Right ventricle myocardium inferior (tissue), 1 donor: ENCODE measurements around the gene ILK. TPM values are rescaled to one million over a fixed set of nuclear protein-coding genes. Genes with fewer than 3 reads are reported as not detected.
A peak's percentile ranks its signal among the peaks of the same experiment; 100 is the strongest.

ENCODE experiments used
- ATAC-seq: fragments of 200-7000 bp; cut with Tn5 transposase; one replicate; pipeline ENCODE4 v1.9.1; 2020; ENCODE audit warnings: mild to moderate bottlenecking, moderate library complexity
- DNase-seq: peaks from one replicate; pipeline ENCODE4 v3.0.0; 2021; ENCODE audit errors: missing footprints
- intact Hi-C: fragments of 100-400 bp; cut with DNase I; formaldehyde crosslinking; loops from one replicate; pipeline ENCODE4 v1.11.0; 2022
- total RNA-seq: library from RNA; stranded (reverse); fragmentation: NEBNext Ultra II Directional; extraction: Animal tissue kit (Norgen Biotek cat#: 25700); gene quantifications from one replicate; pipeline ENCODE4 v1.2.1, GENCODE V29; 2021
- donor health status: DM: no; HTN: yes; CAD: no; lungs with severe emphysema.

The ILK gene
- total RNA-seq, 1 donor from 2014 or later, result 233 TPM

GRCh38 chr11:6570691-6571427 is 32.7 kb upstream of the ILK start:
- ATAC-seq (no peak), DNase-seq (no peak)
- intact Hi-C loops, result no loop called here

- intact Hi-C loops, result no loop called here
- ATAC-seq, result no peak
- DNase-seq, result no peak
These were observed 32.1 kb upstream of the ILK start for GRCh38 chr11:6571434-6572008.

GRCh38 chr11:6572215-6572614 is 31.4 kb upstream of the ILK start:
- ATAC-seq (no peak), DNase-seq (no peak)
- intact Hi-C loops, result no loop called here

GRCh38 chr11:6574816-6575715 is 28.5 kb upstream of the ILK start:
- ATAC-seq, result no peak
- intact Hi-C loops, result no loop called here
- DNase-seq, result no peak

GRCh38 chr11:6576471-6577373 is 26.9 kb upstream of the ILK start:
- no peak for DNase-seq

GRCh38 chr11:6578134-6578533 is 25.4 kb upstream of the ILK start:
- intact Hi-C loops, result no loop called here
- ATAC-seq, result no peak
- DNase-seq, result no peak

More at GRCh38 chr11:6576471-6577373, 26.9 kb upstream of the ILK start:
- intact Hi-C loops, result no loop called here
- ATAC-seq, result peak; percentile 73

GRCh38 chr11:6579681-6580080 is 23.9 kb upstream of the ILK start:
- DNase-seq (no peak), ATAC-seq (no peak)
- intact Hi-C loops, result no loop called here

GRCh38 chr11:6583584-6583983 is 20.0 kb upstream of the ILK start:
- no peak for DNase-seq
- no peak for ATAC-seq
- intact Hi-C loops, result no loop called here

GRCh38 chr11:6584528-6584927 is 19.0 kb upstream of the ILK start:
- no peak for DNase-seq
- intact Hi-C loops, result no loop called here
- no peak for ATAC-seq

- peak; percentile 82 for DNase-seq
- intact Hi-C loops, result no loop called here
- ATAC-seq, result peak; percentile 85
These were observed 16.9 kb upstream of the ILK start for GRCh38 chr11:6586434-6587359.

GRCh38 chr11:6587360-6587953 is 16.1 kb upstream of the ILK start:
- no peak for DNase-seq
- intact Hi-C loops, result no loop called here
- peak; percentile 91 for ATAC-seq

- intact Hi-C loops, result no loop called here
- ATAC-seq (no peak), DNase-seq (no peak)
These were observed 15.6 kb upstream of the ILK start for GRCh38 chr11:6588018-6588417.

- no peak for DNase-seq
- intact Hi-C loops, result no loop called here
- peak; percentile 32 for ATAC-seq
These were observed 9.3 kb upstream of the ILK start for GRCh38 chr11:6594142-6594768.

GRCh38 chr11:6596239-6596877 is 7.2 kb upstream of the ILK start:
- peak; percentile 74 for ATAC-seq
- intact Hi-C loops, result no loop called here

GRCh38 chr11:6598555-6598954 is 5.0 kb upstream of the ILK start:
- ATAC-seq, result no peak
- no peak for DNase-seq
- intact Hi-C loops, result no loop called here

More at GRCh38 chr11:6596239-6596877, 7.2 kb upstream of the ILK start:
- no peak for DNase-seq

- no peak for DNase-seq
- intact Hi-C loops, result no loop called here
- ATAC-seq, result no peak
These were observed 4.1 kb upstream of the ILK start for GRCh38 chr11:6599449-6599848.
